ES-I3 (cell line): ENCODE data around the gene ZC3H12A.

ENCODE experiments used
- H3K36me3 ChIP-seq: 2 replicates; pipeline ENCODE4 v1.6.1; 2013; ENCODE audit warnings: mild to moderate bottlenecking, low read length, control low read depth, moderate library complexity; ENCODE audit not compliant: insufficient read depth
- H3K4me1 ChIP-seq: 2 replicates; pipeline ENCODE4 v1.6.1; 2013; ENCODE audit warnings: mild to moderate bottlenecking, control low read depth, low read length; ENCODE audit not compliant: insufficient read depth
- H3K9ac ChIP-seq: 2 replicates; pipeline ENCODE4 v1.6.1; 2013; ENCODE audit warnings: low read depth, mild to moderate bottlenecking, low read length, moderate library complexity
- H3K9me3 ChIP-seq: 2 replicates; pipeline ENCODE4 v1.6.1; 2013; ENCODE audit warnings: mild to moderate bottlenecking, low read length, moderate library complexity; ENCODE audit not compliant: control insufficient read depth, insufficient read depth

Gene ZC3H12A

DNA sequence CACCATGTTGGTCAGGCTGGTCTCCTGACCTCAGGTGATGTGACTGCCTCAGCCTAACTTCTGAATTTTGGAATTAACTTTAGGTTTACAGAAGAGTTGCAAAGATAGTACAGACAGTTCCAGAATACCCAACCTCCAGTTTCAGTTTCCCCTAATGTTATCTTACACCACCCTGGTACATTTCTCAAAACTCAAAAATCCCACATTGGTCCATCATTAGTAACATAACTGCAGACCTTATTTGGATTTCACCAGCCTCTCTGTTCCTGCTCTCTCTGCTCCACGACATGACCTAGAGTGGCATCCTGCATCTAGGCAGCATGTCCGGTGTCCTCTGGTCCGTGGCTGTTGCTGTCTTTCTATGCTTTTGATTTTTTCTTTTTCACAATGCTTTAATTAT lies 5.0 kb upstream of the ZC3H12A start:
- Histone ChIP-seq H3K9me3 (no peaks in the 10 kb centered on the region), H3K9ac (no peak overlapping the region), H3K36me3 (no peaks in the 10 kb centered on the region), H3K4me1 (peaks cover 23% of the 10 kb centered on the region)

- Histone ChIP-seq H3K9ac (peak overlapping the region; percentile 23; the same call in 1 of the 2 replicates), H3K36me3 (no peaks in the 10 kb centered on the region), H3K4me1 (peaks cover 35% of the 10 kb centered on the region), H3K9me3 (no peaks in the 10 kb centered on the region)
Measured at GRCh38 chr1:37471345-37472231, 2.8 kb upstream of the ZC3H12A start.

DNA sequence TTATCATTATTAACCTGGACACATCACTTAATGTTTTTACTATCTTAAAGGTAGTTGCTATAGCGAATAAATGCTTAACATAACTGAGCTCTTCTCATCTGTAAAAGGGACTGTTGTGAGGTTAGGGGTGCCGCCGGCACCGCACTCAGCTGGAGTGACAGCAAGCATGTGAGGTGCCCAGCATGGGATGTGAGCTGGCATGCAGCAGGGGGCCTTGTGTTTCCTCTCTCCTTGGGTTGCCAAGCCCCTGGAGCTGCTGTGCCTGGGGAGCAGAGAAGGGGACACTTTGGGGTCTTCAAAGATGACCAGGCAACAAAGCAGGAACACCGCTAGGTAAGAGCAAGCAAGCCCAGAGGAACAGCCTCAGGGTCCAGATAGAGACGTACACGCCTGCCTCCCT lies 2.1 kb upstream of the ZC3H12A start:
- no peak overlapping the region; the same call in 1 of the 2 replicates for H3K9ac ChIP-seq
- H3K9me3 ChIP-seq: no peaks in the 10 kb centered on the region
- no peaks in the 10 kb centered on the region for H3K36me3 ChIP-seq
- H3K4me1 ChIP-seq: peaks cover 40% of the 10 kb centered on the region

GRCh38 chr1:37472994-37473393 lies 1.4 kb upstream of the ZC3H12A start:
- Histone ChIP-seq H3K4me1 (peaks cover 45% of the 10 kb centered on the region), H3K9ac (no peak overlapping the region), H3K36me3 (no peaks in the 10 kb centered on the region), H3K9me3 (no peaks in the 10 kb centered on the region)

DNA sequence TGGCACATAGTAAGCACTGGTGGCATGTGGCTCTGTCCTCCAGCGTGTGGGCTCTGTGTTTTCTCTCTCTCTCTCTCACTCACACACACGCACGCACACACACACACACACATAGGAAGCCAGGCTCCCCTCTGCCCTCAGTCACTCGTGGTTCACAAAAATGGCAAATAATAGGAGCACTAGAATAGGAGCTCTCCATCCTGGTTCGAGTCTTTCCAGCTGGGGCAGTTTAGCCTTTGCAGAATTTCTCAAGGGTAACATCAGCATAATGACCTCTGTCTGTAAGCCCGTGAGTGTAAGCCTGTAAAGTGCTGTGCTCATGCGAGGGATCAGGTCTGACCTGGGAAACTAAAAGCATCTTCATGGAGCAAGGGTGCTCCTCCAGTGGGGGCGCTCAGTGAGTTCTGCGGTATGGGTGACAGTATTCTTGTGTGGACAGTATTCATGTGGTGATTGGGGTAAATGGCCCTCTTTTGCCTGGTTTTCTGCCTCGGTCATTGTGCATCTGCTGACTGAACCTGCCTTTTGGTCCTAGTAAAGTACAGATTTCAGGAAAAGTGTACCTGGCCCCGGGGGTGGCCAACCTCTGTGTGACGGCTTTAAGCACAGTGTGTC lies 842 bp upstream of the ZC3H12A start:
- H3K36me3 ChIP-seq: peaks cover 5% of the 10 kb centered on the region
- H3K9ac ChIP-seq: peak overlapping the region; percentile 56; the same call in 1 of the 2 replicates
- H3K9me3 ChIP-seq: no peaks in the 10 kb centered on the region
- H3K4me1 ChIP-seq: peaks cover 50% of the 10 kb centered on the region

DNA sequence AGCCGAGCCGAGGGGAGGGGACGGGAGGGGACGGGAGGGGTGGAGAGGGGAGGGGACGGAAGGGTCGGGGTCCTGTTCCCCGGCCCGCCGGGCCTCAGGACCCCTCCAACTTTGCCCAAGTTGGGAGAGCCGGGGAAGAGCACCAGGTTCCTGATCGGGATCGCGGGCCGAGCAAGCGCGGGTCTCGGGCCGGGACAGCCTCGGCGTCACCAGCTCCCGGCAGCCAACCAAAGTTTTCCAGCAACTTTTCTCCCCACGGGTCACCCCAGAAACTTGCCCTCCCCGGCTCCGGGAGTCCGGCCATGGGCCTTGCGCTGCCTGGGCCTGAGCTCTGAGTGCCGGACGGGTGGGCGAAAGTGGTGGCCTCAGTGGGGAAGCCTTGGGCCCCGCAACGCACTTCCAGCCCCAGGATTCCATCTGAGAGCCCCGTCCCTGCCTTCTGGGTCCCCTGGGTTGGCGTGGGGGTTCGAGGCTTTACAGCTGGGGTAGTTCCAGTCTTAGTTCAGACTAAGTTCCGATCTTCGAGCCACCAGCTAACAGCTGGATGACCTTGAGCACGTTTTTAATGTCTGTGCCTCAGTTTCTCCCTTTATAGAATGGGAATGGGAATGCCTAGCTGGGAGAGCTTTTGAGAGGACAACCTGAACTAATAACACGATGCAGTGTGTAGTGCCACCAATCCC lies 458 bp downstream of the ZC3H12A start:
- no peaks in the 10 kb centered on the region for H3K9me3 ChIP-seq
- H3K4me1 ChIP-seq: peaks cover 63% of the 10 kb centered on the region
- H3K36me3 ChIP-seq: peaks cover 8% of the 10 kb centered on the region
- peak overlapping the region; percentile 56 for H3K9ac ChIP-seq

DNA sequence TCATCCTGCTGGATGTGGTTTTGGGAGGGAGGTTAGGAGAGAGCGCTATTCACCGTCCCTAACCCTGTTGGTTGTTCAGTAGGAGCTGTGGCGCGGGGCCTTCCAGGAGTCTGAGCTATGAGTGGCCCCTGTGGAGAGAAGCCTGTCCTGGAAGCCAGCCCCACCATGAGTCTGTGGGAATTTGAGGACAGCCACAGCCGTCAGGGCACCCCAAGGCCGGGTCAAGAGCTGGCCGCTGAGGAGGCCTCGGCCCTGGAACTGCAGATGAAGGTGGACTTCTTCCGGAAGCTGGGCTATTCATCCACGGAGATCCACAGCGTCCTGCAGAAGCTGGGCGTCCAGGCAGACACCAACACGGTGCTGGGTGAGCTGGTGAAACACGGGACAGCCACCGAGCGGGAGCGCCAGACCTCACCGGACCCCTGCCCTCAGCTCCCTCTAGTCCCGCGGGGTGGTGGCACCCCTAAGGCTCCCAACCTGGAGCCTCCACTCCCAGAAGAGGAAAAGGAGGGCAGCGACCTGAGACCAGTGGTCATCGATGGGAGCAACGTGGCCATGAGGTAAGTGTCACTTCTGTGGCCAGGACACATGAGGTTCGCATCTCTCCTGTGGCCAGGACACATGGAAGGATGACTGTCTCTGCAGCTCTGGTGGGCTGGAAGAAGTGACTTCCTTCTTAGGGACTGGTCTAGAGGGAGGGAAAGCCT lies 1.2 kb downstream of the ZC3H12A start:
- peaks cover 8% of the 10 kb centered on the region for H3K36me3 ChIP-seq
- peaks cover 64% of the 10 kb centered on the region for H3K4me1 ChIP-seq
- H3K9ac ChIP-seq: peak overlapping the region; percentile 56; the same call in 1 of the 2 replicates
- no peaks in the 10 kb centered on the region for H3K9me3 ChIP-seq

DNA sequence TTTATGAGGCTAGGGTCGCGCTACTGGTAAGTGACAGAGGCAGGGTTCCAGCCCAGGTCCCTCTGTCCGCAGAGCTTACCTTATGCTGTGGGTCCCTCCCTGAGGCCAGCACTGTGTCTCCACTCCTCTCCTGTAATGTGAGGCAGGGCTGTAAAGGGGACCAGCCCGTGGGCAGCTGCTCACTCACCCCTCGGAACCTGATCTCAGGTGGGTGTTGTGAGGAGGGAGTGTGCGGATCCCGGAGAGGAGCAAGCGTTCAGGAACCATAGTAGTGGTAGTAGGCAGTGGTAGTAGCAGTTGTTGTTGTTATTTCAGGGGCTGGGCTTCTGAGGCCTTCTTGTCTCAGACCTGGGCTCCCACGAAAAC lies 1.7 kb downstream of the ZC3H12A start:
- Histone ChIP-seq H3K4me1 (peaks cover 64% of the 10 kb centered on the region), H3K9me3 (no peaks in the 10 kb centered on the region), H3K9ac (peak overlapping the region; percentile 28; the same call in 1 of the 2 replicates), H3K36me3 (peaks cover 14% of the 10 kb centered on the region)

DNA sequence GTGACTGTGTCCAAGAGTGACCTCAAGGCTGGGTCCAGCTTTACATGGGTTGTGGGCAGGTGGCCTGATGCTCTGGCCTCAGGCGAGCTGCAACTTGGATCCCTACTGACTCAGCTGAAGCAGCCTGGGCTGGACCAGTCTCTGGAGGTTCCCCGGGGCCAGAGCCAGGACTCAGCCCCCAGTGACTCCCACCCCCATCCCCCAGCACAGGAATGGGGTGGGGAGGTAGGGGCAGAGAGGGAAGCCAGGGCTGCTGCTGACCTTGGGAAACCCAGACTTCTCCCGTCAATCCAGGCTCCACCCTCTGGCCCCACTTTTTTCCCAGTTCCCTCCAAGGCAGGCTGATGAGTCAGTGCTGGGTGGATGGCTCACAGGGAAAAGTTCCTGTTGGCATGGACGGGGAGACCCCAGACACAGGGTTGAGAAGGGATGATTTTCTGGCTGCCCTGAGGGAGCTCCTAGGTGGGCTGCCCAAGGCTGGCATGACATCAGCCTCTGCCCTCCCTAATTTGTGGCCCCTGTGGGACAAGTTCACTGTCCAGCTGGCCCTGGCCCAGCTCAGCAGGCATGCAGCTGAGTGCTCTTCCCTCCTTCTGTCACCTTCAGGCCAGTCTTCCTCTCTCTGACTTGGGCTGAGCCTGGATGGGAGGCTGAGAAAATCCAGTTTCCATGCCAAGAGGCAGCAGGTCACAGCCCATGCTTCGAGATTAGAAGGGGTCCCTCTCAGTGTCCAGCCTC lies 2.2 kb downstream of the ZC3H12A start:
- peaks cover 19% of the 10 kb centered on the region for H3K36me3 ChIP-seq
- H3K9me3 ChIP-seq: no peaks in the 10 kb centered on the region
- peak overlapping the region; percentile 28; the same call in 1 of the 2 replicates for H3K9ac ChIP-seq
- peaks cover 60% of the 10 kb centered on the region for H3K4me1 ChIP-seq

DNA sequence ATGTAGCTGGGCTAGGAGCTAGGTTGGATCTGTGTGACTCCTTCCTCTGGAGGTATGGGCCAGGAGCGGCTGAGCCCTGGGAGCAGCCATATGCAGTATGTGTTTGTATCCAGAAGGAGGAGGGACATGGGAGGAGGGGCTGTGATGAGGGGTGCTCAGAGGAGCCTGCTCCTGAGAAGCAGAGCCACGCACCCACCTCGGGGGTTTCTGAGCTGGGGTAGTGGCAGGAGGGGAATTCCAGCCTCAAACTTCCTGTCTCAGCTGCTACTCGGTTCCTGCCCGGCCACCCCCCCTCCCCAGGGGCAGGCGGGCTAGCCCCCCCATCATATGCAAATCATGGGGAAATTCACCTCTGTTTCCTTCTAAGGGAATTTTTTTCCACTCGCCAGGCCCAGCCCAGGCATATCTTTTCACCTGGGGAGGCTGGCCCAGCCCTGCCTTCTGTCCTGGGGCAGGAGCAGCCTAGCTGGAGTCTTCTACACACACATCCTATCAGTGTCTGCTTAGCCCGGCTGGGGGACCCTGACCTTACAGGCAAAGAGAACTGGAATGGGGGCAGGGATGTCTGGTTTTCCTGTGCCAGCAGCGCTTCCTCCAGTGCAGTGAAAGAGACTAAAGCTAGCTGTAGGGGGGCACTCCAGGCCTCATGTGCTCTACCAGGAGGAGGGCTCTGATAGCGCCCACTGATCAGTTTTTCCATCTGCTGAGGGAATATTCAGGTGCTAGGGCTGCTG lies 3.0 kb downstream of the ZC3H12A start:
- Histone ChIP-seq H3K36me3 (peaks cover 22% of the 10 kb centered on the region), H3K4me1 (peaks cover 53% of the 10 kb centered on the region), H3K9me3 (no peaks in the 10 kb centered on the region), H3K9ac (peak overlapping the region; percentile 22)

GRCh38 chr1:37477946-37478345 lies 3.6 kb downstream of the ZC3H12A start:
- Histone ChIP-seq H3K9me3 (no peaks in the 10 kb centered on the region), H3K9ac (peak overlapping the region; percentile 22), H3K36me3 (peaks cover 25% of the 10 kb centered on the region), H3K4me1 (peaks cover 48% of the 10 kb centered on the region)

DNA sequence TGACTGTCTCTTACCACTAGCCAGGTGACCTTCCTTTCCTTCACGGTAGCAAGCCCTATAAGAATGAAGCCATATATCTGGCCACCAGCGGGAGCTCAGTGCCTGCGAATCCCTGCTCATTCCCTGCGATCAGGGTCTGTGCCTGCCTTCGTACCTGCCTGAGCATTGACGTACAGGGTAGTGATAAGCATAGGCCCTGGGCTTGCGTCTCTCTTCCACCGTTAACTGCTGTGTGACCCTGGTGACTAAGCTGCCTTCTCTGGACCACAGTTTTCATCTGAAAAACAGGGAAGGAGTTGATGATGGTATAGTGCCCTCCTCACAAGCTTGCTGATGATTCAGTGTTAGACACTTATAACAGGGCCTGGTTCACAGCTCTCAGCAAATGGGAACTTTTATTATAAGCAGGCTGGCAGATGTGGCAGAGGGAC lies 4.1 kb downstream of the ZC3H12A start:
- Histone ChIP-seq H3K4me1 (peaks cover 45% of the 10 kb centered on the region), H3K9ac (no peak overlapping the region), H3K9me3 (no peaks in the 10 kb centered on the region)

DNA sequence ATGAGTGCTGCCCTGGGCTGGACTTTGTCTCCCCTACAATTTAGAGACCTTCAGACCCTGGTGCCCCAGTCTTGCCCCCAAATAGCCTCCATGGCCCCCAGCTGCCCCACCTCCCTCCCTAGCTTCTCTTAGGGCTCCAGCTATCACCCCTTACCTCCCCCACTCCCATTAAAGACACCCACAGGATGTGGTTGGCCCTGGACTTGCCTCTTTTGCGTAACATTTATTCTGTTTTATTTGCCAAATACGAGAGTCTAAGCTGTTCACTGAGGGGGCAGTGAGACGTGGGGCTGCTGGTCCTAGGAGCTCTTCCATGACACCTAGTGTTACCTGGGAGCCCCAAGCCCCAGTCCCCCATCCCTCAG lies 4.5 kb downstream of the ZC3H12A start:
- no peaks in the 10 kb centered on the region for H3K9me3 ChIP-seq
- H3K36me3 ChIP-seq: peaks cover 25% of the 10 kb centered on the region
- H3K4me1 ChIP-seq: peaks cover 41% of the 10 kb centered on the region
- no peak overlapping the region for H3K9ac ChIP-seq

More for the DNA sequence above, 4.1 kb downstream of the ZC3H12A start:
- H3K36me3 ChIP-seq: peaks cover 25% of the 10 kb centered on the region
